ENCODE data around the gene CASP8.

CASP8 gene

DNA sequence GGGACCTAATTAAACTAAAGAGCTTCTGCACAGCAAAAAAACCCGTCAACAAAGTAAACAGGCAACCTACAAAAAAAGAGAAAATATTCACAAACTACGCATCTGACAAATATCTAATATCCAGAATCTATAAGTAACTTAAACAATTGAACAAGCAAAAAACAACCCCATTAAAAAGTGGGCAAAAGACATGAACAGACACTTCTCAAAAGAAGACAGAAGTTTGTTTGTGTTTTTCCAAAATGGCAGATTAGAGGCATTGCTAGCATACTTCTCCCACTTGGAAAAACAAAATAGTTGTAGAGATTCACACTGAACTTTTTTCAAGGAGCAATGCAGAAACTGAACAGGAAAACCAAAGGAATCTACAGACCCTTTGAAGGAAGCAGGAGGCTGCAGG is 59.2 kb downstream of the CASP8 start:
- FAIRE-seq (no peak), DNase-seq (ENCODE audit: insufficient read length, low spot score) (no peak)
- TF ChIP-seq, protein P1, sequence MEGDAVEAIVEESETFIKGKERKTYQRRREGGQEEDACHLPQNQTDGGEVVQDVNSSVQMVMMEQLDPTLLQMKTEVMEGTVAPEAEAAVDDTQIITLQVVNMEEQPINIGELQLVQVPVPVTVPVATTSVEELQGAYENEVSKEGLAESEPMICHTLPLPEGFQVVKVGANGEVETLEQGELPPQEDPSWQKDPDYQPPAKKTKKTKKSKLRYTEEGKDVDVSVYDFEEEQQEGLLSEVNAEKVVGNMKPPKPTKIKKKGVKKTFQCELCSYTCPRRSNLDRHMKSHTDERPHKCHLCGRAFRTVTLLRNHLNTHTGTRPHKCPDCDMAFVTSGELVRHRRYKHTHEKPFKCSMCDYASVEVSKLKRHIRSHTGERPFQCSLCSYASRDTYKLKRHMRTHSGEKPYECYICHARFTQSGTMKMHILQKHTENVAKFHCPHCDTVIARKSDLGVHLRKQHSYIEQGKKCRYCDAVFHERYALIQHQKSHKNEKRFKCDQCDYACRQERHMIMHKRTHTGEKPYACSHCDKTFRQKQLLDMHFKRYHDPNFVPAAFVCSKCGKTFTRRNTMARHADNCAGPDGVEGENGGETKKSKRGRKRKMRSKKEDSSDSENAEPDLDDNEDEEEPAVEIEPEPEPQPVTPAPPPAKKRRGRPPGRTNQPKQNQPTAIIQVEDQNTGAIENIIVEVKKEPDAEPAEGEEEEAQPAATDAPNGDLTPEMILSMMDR (IDR thresholded peaks at IDR 0.05; ENCODE audit: insufficient read depth, missing control alignments) = no peak

DNA sequence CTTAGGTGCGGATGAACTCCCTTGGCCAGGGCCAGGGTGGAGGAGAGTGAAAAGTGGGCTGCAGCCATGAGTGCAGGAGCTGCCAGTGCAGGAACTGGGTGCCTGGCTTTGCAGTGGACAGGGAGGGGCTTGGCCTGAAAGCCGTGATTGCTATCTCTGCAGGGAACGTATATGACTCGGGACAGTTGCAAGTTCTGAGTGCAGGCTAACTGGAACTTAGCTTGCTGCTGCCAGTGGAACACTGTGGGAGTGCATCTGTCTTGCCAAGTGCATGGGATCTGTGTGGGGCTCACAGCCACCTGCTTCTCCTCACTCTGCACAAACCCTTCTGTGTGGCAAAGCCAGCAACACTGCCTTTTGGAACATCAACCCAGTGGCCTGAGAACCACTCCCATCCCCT is 59.9 kb downstream of the CASP8 start:
- TF ChIP-seq, protein P1 (IDR thresholded peaks at IDR 0.05; ENCODE audit: insufficient read depth, missing control alignments) = no peak
- DNase-seq (ENCODE audit: insufficient read length, low spot score) = no peak
- FAIRE-seq = no peak

DNA sequence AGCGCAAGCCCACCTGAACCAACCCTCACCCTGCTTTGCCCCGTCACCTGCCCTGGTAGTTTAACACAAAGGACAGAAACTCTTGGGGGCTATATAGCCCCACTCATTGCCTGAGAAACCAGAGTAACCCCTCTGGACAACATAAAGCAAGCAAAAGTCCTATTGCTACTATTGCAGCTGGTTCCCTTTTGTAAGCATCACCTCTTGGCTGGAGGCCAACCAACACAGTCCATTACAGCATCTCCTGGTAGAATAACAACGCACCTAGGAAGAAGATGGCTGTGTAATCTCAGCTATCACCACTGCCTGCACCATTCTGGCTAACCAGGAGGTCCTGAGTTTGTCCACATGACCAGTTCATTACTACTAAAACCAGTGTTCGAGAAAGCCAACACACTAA is 60.4 kb downstream of the CASP8 start:
- TF ChIP-seq, protein P1 (IDR thresholded peaks at IDR 0.05; ENCODE audit: insufficient read depth, missing control alignments) = no peak
- DNase-seq (ENCODE audit: insufficient read length, low spot score) (no peak), FAIRE-seq (no peak)

DNA sequence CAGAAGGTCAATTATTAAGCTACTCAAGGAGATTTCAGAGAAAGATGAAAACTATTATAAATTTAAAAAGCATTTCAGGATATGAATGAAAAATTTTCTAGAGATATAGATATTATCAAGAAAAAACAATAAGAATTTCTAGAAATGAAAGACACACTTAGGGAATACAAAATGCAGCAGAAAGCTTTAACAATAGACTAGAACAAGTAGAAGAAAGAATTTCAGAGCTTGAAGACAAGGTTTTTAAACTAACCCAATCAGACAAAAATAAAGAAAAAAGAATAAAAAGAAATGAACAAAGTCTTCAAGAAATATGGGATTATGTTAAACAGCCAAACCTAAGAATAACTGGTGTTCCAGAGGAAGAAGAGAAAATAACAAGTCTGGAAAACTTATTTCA is 62.4 kb downstream of the CASP8 start:
- DNase-seq (ENCODE audit: insufficient read length, low spot score) (no peak), FAIRE-seq (no peak)
- TF ChIP-seq, protein P1 (IDR thresholded peaks at IDR 0.05; ENCODE audit: insufficient read depth, missing control alignments) = no peak

DNA sequence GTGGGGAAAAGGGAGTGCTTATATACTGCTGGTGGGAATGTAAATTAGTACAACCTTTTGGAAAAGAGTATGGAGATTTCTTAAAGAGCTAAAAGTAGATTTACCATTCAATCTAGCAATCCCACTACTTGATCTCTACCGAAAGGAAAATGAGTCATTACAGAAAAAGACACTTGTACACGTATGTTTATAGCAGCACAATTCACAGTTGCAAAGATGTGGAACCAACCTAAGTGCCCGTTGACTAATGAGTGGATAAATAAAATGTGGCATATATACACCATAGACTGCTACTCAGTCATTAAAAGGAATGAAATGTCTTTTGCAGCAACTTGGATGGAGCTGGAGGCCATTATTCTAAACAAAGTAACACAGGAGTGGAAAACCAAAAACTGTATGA is 67.3 kb downstream of the CASP8 start:
- no peak for DNase-seq (ENCODE audit: insufficient read length, low spot score)

DNA sequence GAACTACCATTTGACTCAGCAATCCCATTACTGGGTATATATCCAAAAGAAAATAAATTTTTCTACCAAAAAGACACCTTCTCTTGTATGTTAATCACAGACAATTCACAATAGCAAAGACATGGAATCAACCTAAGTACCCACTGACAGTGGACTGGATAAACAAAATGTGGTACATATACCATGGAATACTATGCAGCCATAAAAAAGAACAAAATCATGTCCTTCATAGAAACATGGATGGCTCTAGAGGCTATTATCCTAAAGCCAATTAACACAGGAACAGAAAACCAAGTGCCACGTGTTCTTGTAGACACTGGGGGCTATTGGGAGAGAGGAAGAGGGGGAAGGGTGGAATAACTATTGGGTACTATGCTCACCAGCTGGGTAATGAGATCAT is 69.1 kb downstream of the CASP8 start:
- FAIRE-seq = no peak
- no peak for DNase-seq (ENCODE audit: insufficient read length, low spot score)
- TF ChIP-seq, protein P1 (IDR thresholded peaks at IDR 0.05; ENCODE audit: insufficient read depth, missing control alignments) = no peak

More for the DNA sequence above, 67.3 kb downstream of the CASP8 start:
- TF ChIP-seq, protein P1 (IDR thresholded peaks at IDR 0.05; ENCODE audit: insufficient read depth, missing control alignments) = no peak
- FAIRE-seq = no peak

Data from D721Med (cell line).